ENCODE results near the gene NGEF.

DNA sequence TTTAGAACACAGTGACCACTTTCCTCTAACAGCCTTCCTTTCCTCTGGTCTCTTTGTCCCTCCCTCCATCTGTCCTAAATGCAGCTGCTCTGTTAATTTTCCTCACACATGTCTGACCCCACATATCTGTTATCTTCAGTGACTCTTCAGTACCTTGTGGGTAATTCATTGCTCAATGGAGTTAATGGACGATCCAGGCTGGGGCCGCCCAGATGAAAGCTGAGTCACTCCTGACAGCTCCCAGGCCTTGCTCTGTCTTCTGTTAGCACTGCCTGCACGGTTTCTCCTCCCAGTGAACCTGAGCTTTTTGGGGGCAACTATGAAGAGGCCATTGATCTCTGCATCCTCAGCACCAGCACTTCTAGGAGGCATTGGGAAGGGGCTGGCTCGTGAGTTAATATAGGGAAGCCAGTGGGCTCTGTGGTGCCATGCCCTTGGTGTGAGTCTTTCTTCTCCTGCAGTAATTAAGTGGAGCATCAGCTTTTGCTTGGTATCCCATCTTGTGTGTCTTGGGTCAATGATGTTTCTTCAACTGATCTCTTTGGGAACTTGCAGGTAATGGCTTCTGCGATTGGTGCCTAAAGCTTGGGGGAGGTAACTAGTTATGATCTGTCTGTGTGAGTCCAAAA is 75.7 kb downstream of the NGEF start:
- TF ChIP-seq, protein P1, sequence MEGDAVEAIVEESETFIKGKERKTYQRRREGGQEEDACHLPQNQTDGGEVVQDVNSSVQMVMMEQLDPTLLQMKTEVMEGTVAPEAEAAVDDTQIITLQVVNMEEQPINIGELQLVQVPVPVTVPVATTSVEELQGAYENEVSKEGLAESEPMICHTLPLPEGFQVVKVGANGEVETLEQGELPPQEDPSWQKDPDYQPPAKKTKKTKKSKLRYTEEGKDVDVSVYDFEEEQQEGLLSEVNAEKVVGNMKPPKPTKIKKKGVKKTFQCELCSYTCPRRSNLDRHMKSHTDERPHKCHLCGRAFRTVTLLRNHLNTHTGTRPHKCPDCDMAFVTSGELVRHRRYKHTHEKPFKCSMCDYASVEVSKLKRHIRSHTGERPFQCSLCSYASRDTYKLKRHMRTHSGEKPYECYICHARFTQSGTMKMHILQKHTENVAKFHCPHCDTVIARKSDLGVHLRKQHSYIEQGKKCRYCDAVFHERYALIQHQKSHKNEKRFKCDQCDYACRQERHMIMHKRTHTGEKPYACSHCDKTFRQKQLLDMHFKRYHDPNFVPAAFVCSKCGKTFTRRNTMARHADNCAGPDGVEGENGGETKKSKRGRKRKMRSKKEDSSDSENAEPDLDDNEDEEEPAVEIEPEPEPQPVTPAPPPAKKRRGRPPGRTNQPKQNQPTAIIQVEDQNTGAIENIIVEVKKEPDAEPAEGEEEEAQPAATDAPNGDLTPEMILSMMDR (conservative IDR thresholded peaks at IDR 0.05 in 1 of 2, IDR thresholded peaks at IDR 0.05 in 1 of 2; ENCODE audit: low read depth in 1 of 2, low read length in 2 of 2): no peak
- TF ChIP-seq EZH2 (IDR thresholded peaks at IDR 0.05; ENCODE audit: low read length, missing control alignments): no peak

Measured in fibroblast of lung (primary cell).